Measurements from ENCODE around the gene SLAMF6. TPM values are rescaled to one million over a fixed set of nuclear protein-coding genes. Genes with fewer than 3 reads are reported as not detected.

Gene SLAMF6
- total RNA-seq = 1 to 10 TPM in 4 of 9 donors, under 1 TPM in 4, not detected in 1; 0.11 to 1.8 (median 0.98) TPM
- 1 to 10 TPM in 1 of 3 donors, under 1 TPM in 2; 0.47 to 1.2 (median 0.97) TPM for polyA plus RNA-seq
- long read RNA-seq, donor 1 = 0 reads
- long read RNA-seq, donor 2 = 0 reads
- long read RNA-seq, donor 3 = 0 reads
- long read RNA-seq, donor 4 = 0 reads
- long read RNA-seq, donor 5, partial matches to known transcripts = 0 of 2 reads
- long read RNA-seq, donor 5, other reads (novel, unspliced or antisense) = 0 of 2 reads
- long read RNA-seq, donor 6 = 0 reads
- long read RNA-seq, donor 7 = 0 reads
- long read RNA-seq, donor 8 = 0 reads
- long read RNA-seq, donor 9 = 0 reads
- long read RNA-seq, donor 10 = 0 reads

- 61 to 76% (median 71%) methylated on average over 11 of the region's 11 CpGs for WGBS, 4 donors
- peaks cover 0 to 10% of the 10 kb centered on the region in 2 donors for H3K4me1 ChIP-seq (replicated peaks in 1 of 2)
- H3K36me3 ChIP-seq (replicated peaks in 1 of 2) = no peaks in the 10 kb centered on the region
- H3K9me3 ChIP-seq (replicated peaks in 1 of 3) = no peaks in the 10 kb centered on the region
- no peak within 1 kb of the TSS for H3K4me3 ChIP-seq
- H3K27me3 ChIP-seq = no peaks in the 10 kb centered on the region
- intact Hi-C loops (cut with DNase I) = no loop called here
- no peak for DNase-seq
- no peak within 1 kb of the TSS for H3K27ac ChIP-seq
- TF ChIP-seq CTCF (IDR thresholded peaks at IDR 0.05) (no peak), POLR2A (IDR thresholded peaks at IDR 0.05) (no peak)
These were observed at the start of gene SLAMF6 for GRCh38 chr1:160522622-160523345. TSS of gene SLAMF6 (minus strand) at chr1:160523255. CDS start at chr1:160523192, 63 bp downstream.

DNA sequence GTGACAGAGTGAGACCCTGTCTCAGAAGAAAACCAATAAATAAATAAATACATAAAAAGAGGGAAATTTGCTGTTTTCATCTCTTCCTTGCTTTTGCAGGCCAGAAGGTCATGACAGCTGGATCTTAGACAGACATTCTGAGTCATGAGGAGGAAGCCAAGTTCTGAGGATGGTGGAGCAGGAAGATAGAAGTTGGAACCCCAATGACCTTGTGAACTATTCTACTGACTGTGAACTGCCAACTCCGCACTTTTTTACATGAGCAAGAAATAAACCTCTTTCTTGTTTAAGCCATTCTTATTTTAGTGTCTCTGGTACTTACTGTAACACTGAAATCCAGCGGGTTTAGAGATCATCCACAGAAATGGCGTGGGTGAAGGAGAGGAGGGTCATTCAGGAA is 47.8 kb upstream of the SLAMF6 start:
- no peaks in the 10 kb centered on the region for H3K36me3 ChIP-seq (replicated peaks in 1 of 2)
- intact Hi-C loops (cut with DNase I) = no loop called here
- WGBS, 4 donors = 61 to 76% (median 71%) methylated on average over 3 of the region's 3 CpGs
- TF ChIP-seq CTCF (IDR thresholded peaks at IDR 0.05) (no peak), POLR2A (IDR thresholded peaks at IDR 0.05) (no peak)
- H3K4me1 ChIP-seq (replicated peaks in 1 of 2) = peaks cover 0 to 5% of the 10 kb centered on the region in 2 donors
- H3K27me3 ChIP-seq = no peaks in the 10 kb centered on the region
- no peak for DNase-seq
- H3K4me3 ChIP-seq = no peak overlapping the region
- no peaks in the 10 kb centered on the region for H3K9me3 ChIP-seq (replicated peaks in 1 of 3)
- H3K27ac ChIP-seq = no peak overlapping the region

GRCh38 chr1:160569806-160570205 is 46.8 kb upstream of the SLAMF6 start:
- H3K9me3 ChIP-seq (replicated peaks in 1 of 3) = no peaks in the 10 kb centered on the region
- no peak overlapping the region for H3K27ac ChIP-seq
- WGBS, 4 donors = 49 to 81% (median 68%) methylated on average over 2 of the region's 2 CpGs
- TF ChIP-seq POLR2A (IDR thresholded peaks at IDR 0.05) (no peak), CTCF (IDR thresholded peaks at IDR 0.05) (no peak)
- no peaks in the 10 kb centered on the region for H3K36me3 ChIP-seq (replicated peaks in 1 of 2)
- intact Hi-C loops (cut with DNase I) = no loop called here
- H3K27me3 ChIP-seq = no peaks in the 10 kb centered on the region
- no peak for DNase-seq
- peaks cover 0 to 5% of the 10 kb centered on the region in 2 donors for H3K4me1 ChIP-seq (replicated peaks in 1 of 2)
- no peak overlapping the region for H3K4me3 ChIP-seq

DNA sequence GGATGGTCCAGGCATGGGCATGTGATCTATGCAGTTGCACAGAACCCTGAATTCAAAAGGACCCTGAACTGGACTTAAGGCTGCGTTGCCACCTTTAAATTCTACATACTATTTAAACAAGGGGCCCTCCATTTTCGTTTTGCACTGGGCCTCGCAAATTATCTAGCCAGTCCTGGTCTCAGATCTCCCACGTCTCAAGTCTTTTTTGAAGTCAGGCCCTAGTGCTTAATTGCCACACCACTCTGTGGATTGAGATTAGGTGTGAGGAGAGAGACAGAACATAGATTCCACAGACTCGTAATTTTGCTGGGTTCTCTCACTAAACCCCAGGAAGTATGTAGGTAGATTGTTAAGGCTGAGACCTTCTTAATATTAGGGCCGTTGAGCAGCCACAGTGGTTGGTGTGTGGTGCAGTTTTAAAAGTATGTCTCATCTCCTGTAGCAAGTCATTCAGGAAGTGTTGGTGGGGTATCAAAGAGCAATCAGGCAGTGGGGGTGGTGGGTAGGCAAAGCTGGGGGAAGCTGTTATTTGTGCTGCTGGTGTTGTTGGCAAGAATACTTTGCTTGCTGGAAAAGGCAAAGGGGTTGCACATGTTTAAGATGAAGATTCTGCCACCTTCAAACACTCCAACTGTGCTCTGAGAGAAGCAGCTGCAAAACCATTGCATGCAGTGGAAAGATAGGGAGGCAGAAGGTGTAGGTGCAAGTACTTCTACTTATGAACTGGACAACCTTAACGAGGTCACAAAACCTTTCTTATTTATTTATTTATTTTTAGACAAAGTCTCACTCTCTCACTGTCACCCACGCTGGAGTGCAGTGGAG is 45.0 kb upstream of the SLAMF6 start:
- H3K9me3 ChIP-seq (replicated peaks in 1 of 3) = no peaks in the 10 kb centered on the region
- DNase-seq = no peak
- no peak overlapping the region for H3K4me3 ChIP-seq
- H3K36me3 ChIP-seq (replicated peaks in 1 of 2) = no peaks in the 10 kb centered on the region
- no peaks in the 10 kb centered on the region for H3K27me3 ChIP-seq
- TF ChIP-seq POLR2A (IDR thresholded peaks at IDR 0.05) (no peak), CTCF (IDR thresholded peaks at IDR 0.05) (no peak)
- 50 to 74% (median 66%) methylated on average over 8 of the region's 8 CpGs for WGBS, 4 donors
- intact Hi-C loops (cut with DNase I) = no loop called here
- H3K27ac ChIP-seq = no peak overlapping the region
- peaks cover 0 to 5% of the 10 kb centered on the region in 2 donors for H3K4me1 ChIP-seq (replicated peaks in 1 of 2)
